GM12878 (cell line): ENCODE data around the gene SPRTN. TPM values are rescaled to one million over a fixed set of nuclear protein-coding genes. Genes with fewer than 3 reads are reported as not detected.

Experiments
- ATAC-seq: fragments of 200-7000 bp; cut with Tn5 transposase; 3 replicates; pipeline ENCODE4 v1.9.1; 2020; ENCODE audit warnings: mild to moderate bottlenecking, moderate library complexity
- BruUV-seq: library from RNA; stranded (reverse); fragments of 400-500 nt; replicated peaks from 2 replicates; lab custom pipeline; 2021; lab: Mats Ljungman, UMichigan
- CTCF ChIA-PET: fragments of 300-600 bp; sonication (Branson Sonifier 250); formaldehyde crosslinking; extraction: SDS; loops from one replicate; lab custom pipeline; 2021; ENCODE audit warnings: inconsistent platforms; lab: Yijun Ruan, JAX
- POLR2A ChIA-PET: fragments of 350-600 bp; formaldehyde crosslinking; extraction: SDS; loops from one replicate; lab custom pipeline; 2021; ENCODE audit warnings: inconsistent platforms; lab: Charles Lee
- RAD21 ChIA-PET: fragments of 300-600 bp; sonication (Branson Sonifier 250); formaldehyde crosslinking; loops from one replicate; lab custom pipeline; 2023; ENCODE audit warnings: antibody characterized with exemption; ENCODE audit not compliant: unreplicated experiment; lab: Charles Lee
- SMC1A ChIA-PET: fragments of 300-600 bp; sonication (Branson Sonifier 250); formaldehyde crosslinking; loops from one replicate; lab custom pipeline; 2023; ENCODE audit not compliant: unreplicated experiment, uncharacterized antibody; lab: Charles Lee
- DNase-seq: peaks from one replicate; pipeline ENCODE4 v3.0.0-alpha.2; 2011; ENCODE audit warnings: low read depth, low spot score
- FAIRE-seq: peaks from 3 replicates; lab custom pipeline; 2011; peaks lifted over from hg19 to GRCh38; lab: Jason Lieb, UNC
- H2AFZ ChIP-seq: 2 replicates; pipeline ENCODE4 v1.6.0; 2011; ENCODE audit warnings: low read depth, low read length, control low read depth; ENCODE audit not compliant: control insufficient read depth
- H3K27ac ChIP-seq: 2 replicates; pipeline ENCODE4 v1.5.1; 2011; ENCODE audit warnings: control low read depth; ENCODE audit not compliant: control insufficient read depth, insufficient read depth
- H3K27me3 ChIP-seq, 2 experiments: replicated peaks in 1 of 2; 2 replicates each; pipeline versions ENCODE4 v1.6.0 to v1.6.1; 2011; ENCODE audit warnings: low read length in 1 of 2; ENCODE audit not compliant: control insufficient read depth in 2 of 2, insufficient read depth in 2 of 2
- H3K36me3 ChIP-seq, 2 experiments: 2 replicates each; pipeline ENCODE4 v1.5.1; 2011; ENCODE audit warnings: low read length in 1 of 2; ENCODE audit not compliant: control insufficient read depth in 2 of 2, insufficient read depth in 2 of 2
- H3K4me1 ChIP-seq: 2 replicates; pipeline ENCODE4 v1.6.1; 2011; ENCODE audit warnings: mild to moderate bottlenecking, low read length, moderate library complexity, mixed read lengths; ENCODE audit not compliant: control insufficient read depth, insufficient read depth
- H3K4me2 ChIP-seq: 2 replicates; pipeline ENCODE4 v1.6.0; 2011; ENCODE audit warnings: control low read depth; ENCODE audit not compliant: control insufficient read depth, insufficient read depth
- H3K4me3 ChIP-seq: fragments of 200-600 bp; sonication (generic); 2 replicates; pipeline ENCODE4 v1.5.1; 2016
- H3K79me2 ChIP-seq: 2 replicates; pipeline ENCODE4 v1.6.0; 2011; ENCODE audit warnings: low read length; ENCODE audit not compliant: control insufficient read depth, insufficient read depth
- H3K9ac ChIP-seq: 2 replicates; pipeline ENCODE4 v1.8.0; 2011; ENCODE audit warnings: low read length, control low read depth, mixed read lengths; ENCODE audit not compliant: control insufficient read depth, insufficient read depth
- H3K9me3 ChIP-seq: replicated peaks from 3 replicates; pipeline ENCODE4 v1.5.1; 2011; ENCODE audit warnings: mild to moderate bottlenecking, low read length; ENCODE audit not compliant: control insufficient read depth, insufficient read depth
- H4K20me1 ChIP-seq: 2 replicates; pipeline ENCODE4 v1.6.0; 2011; ENCODE audit not compliant: control insufficient read depth, insufficient read depth
- BCLAF1 ChIP-seq: fragments of 450-650 bp; IDR thresholded peaks from 2 replicates; pipeline ENCODE4 v1.6.1; 2017; ENCODE audit warnings: antibody characterized with exemption, mild to moderate bottlenecking, moderate library complexity
- BHLHE40 ChIP-seq, 2 experiments: fragments of 450-650 bp in 1 of 2; IDR thresholded peaks; 2 replicates each; pipeline ENCODE4 v1.6.1; 2011 to 2017; ENCODE audit warnings: low read depth in 2 of 2, borderline replicate concordance in 1 of 2, improper control_type of control experiment in 1 of 2, low read length in 1 of 2, mild to moderate bottlenecking in 1 of 2
- EGR1 ChIP-seq, 2 experiments: IDR thresholded peaks; 1 replicate in 1 of 2; 2 replicates in 1 of 2; pipeline ENCODE4 v1.6.1; 2011 to 2012; ENCODE audit warnings: low read depth in 2 of 2, low read length in 2 of 2, borderline replicate concordance in 1 of 2, mild to moderate bottlenecking in 1 of 2, moderate library complexity in 1 of 2
- FOS ChIP-seq: IDR thresholded peaks from 3 replicates; pipeline ENCODE4 v1.6.1; 2011; ENCODE audit warnings: borderline replicate concordance; ENCODE audit not compliant: insufficient read length; ENCODE audit errors: extremely low read depth
- NR2F1 ChIP-seq: fragments of 450-650 bp; conservative IDR thresholded peaks from 2 replicates; pipeline ENCODE4 v1.6.1; 2017; ENCODE audit warnings: mild to moderate bottlenecking
- POLR2A ChIP-seq: IDR thresholded peaks from 2 replicates; pipeline ENCODE4 v1.6.1; 2011; ENCODE audit warnings: low read depth, mild to moderate bottlenecking, low read length
- POU2F2 ChIP-seq: IDR thresholded peaks from 3 replicates; pipeline ENCODE4 v1.6.1; 2011; ENCODE audit warnings: low read depth, mild to moderate bottlenecking, low read length, borderline replicate concordance
- RB1 ChIP-seq: fragments of 450-650 bp; formaldehyde crosslinking; IDR thresholded peaks from 2 replicates; pipeline ENCODE4 v1.6.1; 2017; ENCODE audit warnings: mild to moderate bottlenecking, borderline replicate concordance
- RFX5 ChIP-seq: IDR thresholded peaks from 2 replicates; pipeline ENCODE4 v1.6.1; 2011; ENCODE audit warnings: low read depth, low read length, improper control_type of control experiment
- SREBF2 ChIP-seq: IDR thresholded peaks from 2 replicates; pipeline ENCODE4 v1.6.1; 2012; ENCODE audit warnings: mild to moderate bottlenecking, low read length
- ZNF24 ChIP-seq: fragments of 450-650 bp; IDR thresholded peaks from 2 replicates; pipeline ENCODE4 v1.6.1; 2017; ENCODE audit warnings: antibody characterized with exemption, mild to moderate bottlenecking
- whole genome bisulfite sequencing: methylation state at CpG from one replicate; pipeline ENCODE4 v1.1.6; 2016; ENCODE audit warnings: low lambda C conversion rate; ENCODE audit not compliant: insufficient replicate concordance, insufficient coverage; ENCODE audit errors: missing lambda C conversion rate; 5-methylcytosine and 5-hydroxymethylcytosine counted together
- in situ Hi-C: fragments of 300-500 bp; cut with MboI; formaldehyde crosslinking; loops from 9 replicates; pipeline ENCODE4 v1.14.3; 2018; ENCODE audit warnings: mixed read lengths
- intact Hi-C: fragments of 100-400 bp; cut with micrococcal nuclease; formaldehyde crosslinking; loops from one replicate; pipeline ENCODE4 v1.14.2; 2022; ENCODE audit not compliant: unreplicated experiment
- polyA plus RNA-seq, 11 experiments: library from polyadenylated mRNA; depleted of rRNA in 4 of 11; unstranded in 6 of 11; stranded (reverse) in 5 of 11; fragments of >200 nt; fragmentation: Nextera tagmentation in 4 of 11; fragmentation: Illumina TruSeq in 1 of 11; extraction: Ambion mirVana in 4 of 11; extraction: Trizol in 1 of 11; gene quantifications; 1 replicate in 1 of 11; 2 replicates in 10 of 11; pipeline versions ENCODE4 v1.2.1 to v1.2.3, GENCODE V29; 2011 to 2016; ENCODE audit warnings: inconsistent platforms in 2 of 11, missing spikeins in 2 of 11, low read depth in 1 of 11
- total RNA-seq, 4 experiments: library from RNA; depleted of rRNA in 3 of 4; stranded (reverse); fragments of >200 nt in 3 of 4; fragmentation: Illumina TruSeq in 1 of 4; extraction: Trizol in 1 of 4; gene quantifications; 2 replicates each; pipeline versions ENCODE4 v1.2.1 to v1.2.3, GENCODE V29; 2013 to 2021
- TF ChIP-seq, protein P1 (sequence below): IDR thresholded peaks from 2 replicates; pipeline ENCODE4 v1.6.1; 2011; ENCODE audit warnings: mild to moderate bottlenecking, low read depth, low read length, moderate library complexity; ENCODE audit not compliant: insufficient replicate concordance
- TF ChIP-seq, protein P2 (sequence below): fragments of 150-350 bp; IDR thresholded peaks from 2 replicates; pipeline ENCODE4 v1.6.1; 2014; ENCODE audit warnings: mild to moderate bottlenecking, low read depth, low read length

Gene SPRTN
- total and polyA plus RNA-seq, 10 of the 15 experiments (the other 5 are each of a cell fraction or from before 2014, with no cell fraction given): 4.4 to 16.5 (median 12.1) TPM

DNA sequence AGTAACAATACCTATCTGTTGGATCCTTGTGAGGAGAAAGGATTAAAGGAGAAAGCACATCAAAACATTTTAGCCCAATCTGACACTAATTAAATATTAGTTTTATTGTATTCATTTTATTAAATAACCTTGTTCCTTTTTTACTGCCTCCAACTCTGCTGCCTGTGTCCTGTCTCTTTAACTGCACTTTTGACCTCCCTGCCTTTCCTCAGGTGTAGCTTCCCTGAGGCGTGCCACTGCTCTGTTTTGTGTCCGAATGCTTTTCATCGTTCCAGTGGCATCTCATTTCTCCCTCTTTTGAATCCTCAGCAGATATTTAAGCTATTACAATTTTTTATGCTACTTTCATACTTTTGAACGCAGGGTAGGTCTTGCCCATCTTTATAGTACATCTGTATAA, 10.3 kb downstream of the SPRTN start:
- Histone ChIP-seq H4K20me1 (no peaks in the 10 kb centered on the region), H3K4me1 (no peaks in the 10 kb centered on the region), H3K9me3 (no peaks in the 10 kb centered on the region), H3K36me3 (peaks cover 1 to 2% of the 10 kb centered on the region in 2 experiments; a peak in 2 of 4 replicates), H3K9ac (no peak overlapping the region), H3K27me3 (no peaks in the 10 kb centered on the region), H3K4me3 (no peak overlapping the region), H2AFZ (no peak overlapping the region), H3K27ac (no peak overlapping the region), H3K4me2 (no peak overlapping the region), H3K79me2 (no peaks in the 10 kb centered on the region)
- WGBS: 97% methylated on average over 4 of the region's 4 CpGs
- ChIA-PET SMC1A (interaction anchor here (0.8 to 1.3 kb wide), 2 partner anchors 9 to 14 kb away, joined by 3 to 4 read pairs; no protein-coding TSS in a partner anchor), POLR2A (interaction anchor here (0.5 to 1.0 kb wide), 2 partner anchors 10 to 198 kb away, joined by 3 to 5 read pairs; partner anchors contain the start of genes EXOC8 and SPRTN), RAD21 (no interaction called here), CTCF (interaction anchor here (0.9 to 2.2 kb wide), 4 partner anchors 9 to 242 kb away, joined by 3 to 5 read pairs (median 4); no protein-coding TSS in a partner anchor)
- no peak for TF ChIP-seq BHLHE40 (IDR thresholded peaks at IDR 0.05; ENCODE audit: borderline replicate concordance in 1 of 2, low read depth in 2 of 2, low read length in 1 of 2)
- TF ChIP-seq, protein P1, sequence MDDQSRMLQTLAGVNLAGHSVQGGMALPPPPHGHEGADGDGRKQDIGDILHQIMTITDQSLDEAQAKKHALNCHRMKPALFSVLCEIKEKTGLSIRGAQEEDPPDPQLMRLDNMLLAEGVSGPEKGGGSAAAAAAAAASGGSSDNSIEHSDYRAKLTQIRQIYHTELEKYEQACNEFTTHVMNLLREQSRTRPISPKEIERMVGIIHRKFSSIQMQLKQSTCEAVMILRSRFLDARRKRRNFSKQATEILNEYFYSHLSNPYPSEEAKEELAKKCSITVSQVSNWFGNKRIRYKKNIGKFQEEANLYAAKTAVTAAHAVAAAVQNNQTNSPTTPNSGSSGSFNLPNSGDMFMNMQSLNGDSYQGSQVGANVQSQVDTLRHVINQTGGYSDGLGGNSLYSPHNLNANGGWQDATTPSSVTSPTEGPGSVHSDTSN: no peak
- TF ChIP-seq, protein P2, sequence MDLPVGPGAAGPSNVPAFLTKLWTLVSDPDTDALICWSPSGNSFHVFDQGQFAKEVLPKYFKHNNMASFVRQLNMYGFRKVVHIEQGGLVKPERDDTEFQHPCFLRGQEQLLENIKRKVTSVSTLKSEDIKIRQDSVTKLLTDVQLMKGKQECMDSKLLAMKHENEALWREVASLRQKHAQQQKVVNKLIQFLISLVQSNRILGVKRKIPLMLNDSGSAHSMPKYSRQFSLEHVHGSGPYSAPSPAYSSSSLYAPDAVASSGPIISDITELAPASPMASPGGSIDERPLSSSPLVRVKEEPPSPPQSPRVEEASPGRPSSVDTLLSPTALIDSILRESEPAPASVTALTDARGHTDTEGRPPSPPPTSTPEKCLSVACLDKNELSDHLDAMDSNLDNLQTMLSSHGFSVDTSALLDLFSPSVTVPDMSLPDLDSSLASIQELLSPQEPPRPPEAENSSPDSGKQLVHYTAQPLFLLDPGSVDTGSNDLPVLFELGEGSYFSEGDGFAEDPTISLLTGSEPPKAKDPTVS: no peak
- TF ChIP-seq SREBF2: no peak
- no peak for TF ChIP-seq NR2F1
- no peak for TF ChIP-seq RB1
- TF ChIP-seq POU2F2: no peak
- no peak for TF ChIP-seq POLR2A
- no peak for TF ChIP-seq EGR1 (IDR thresholded peaks at IDR 0.05; ENCODE audit: borderline replicate concordance in 1 of 2, low read depth in 2 of 2, low read length in 2 of 2)
- no peak for TF ChIP-seq FOS
- TF ChIP-seq BCLAF1: no peak
- TF ChIP-seq RFX5: no peak
- no peak for TF ChIP-seq ZNF24
- ATAC-seq: no peak
- no TSS peak for BruUV-seq
- no peak for DNase-seq
- in situ Hi-C loops (no loop called here), intact Hi-C loops (no loop called here)
- FAIRE-seq: no peak
